GM21447 (cell line): Measurements from ENCODE around the gene SALL4.
"Not testable (repeated sequence)": the region's sequence is repeated elsewhere in the genome, so short reads cannot be mapped to it uniquely, and the experiment has no call there.

Experiments used
- ATAC-seq: cut with Tn5 transposase; IDR thresholded peaks from one replicate; pipeline ENCODE4 v1.9.1; 2021; ENCODE audit not compliant: unreplicated experiment

SALL4 gene

GRCh38 chr20:51803148-51803854, 980 bp upstream of the SALL4 start:
- no peak for ATAC-seq

GRCh38 chr20:51801823-51802123, 548 bp downstream of the SALL4 start:
- ATAC-seq: no peak

GRCh38 chr20:51801122-51801822, 1.0 kb downstream of the SALL4 start:
- ATAC-seq: no peak

- ATAC-seq: no peak
Observed at GRCh38 chr20:51800872-51801121, 1.5 kb downstream of the SALL4 start.

GRCh38 chr20:51800060-51800871, 2.1 kb downstream of the SALL4 start:
- no peak for ATAC-seq

- ATAC-seq: no peak
Observed at GRCh38 chr20:51799401-51799860, 2.9 kb downstream of the SALL4 start.

GRCh38 chr20:51797357-51798025, 4.8 kb downstream of the SALL4 start:
- ATAC-seq: no peak

- ATAC-seq: no peak
Observed at GRCh38 chr20:51796340-51796739, 6.0 kb downstream of the SALL4 start.

- ATAC-seq: no peak
Observed at GRCh38 chr20:51792960-51793359, 9.4 kb downstream of the SALL4 start.

- no peak for ATAC-seq
Observed at GRCh38 chr20:51791626-51792025, 10.7 kb downstream of the SALL4 start.

GRCh38 chr20:51790256-51790655, 12.1 kb downstream of the SALL4 start:
- ATAC-seq: no peak

- no peak for ATAC-seq
Observed at GRCh38 chr20:51789434-51789833, 12.9 kb downstream of the SALL4 start.

- no peak for ATAC-seq
Observed at GRCh38 chr20:51788822-51789221, 13.5 kb downstream of the SALL4 start.

- ATAC-seq: no peak
Observed at GRCh38 chr20:51784299-51784698, 18.0 kb downstream of the SALL4 start.

GRCh38 chr20:51778229-51778759, 24.0 kb downstream of the SALL4 start:
- ATAC-seq: not testable (repeated sequence)

- ATAC-seq: no peak
Observed at GRCh38 chr20:51775241-51775640, 27.1 kb downstream of the SALL4 start.

- no peak for ATAC-seq
Observed at GRCh38 chr20:51772236-51772635, 30.1 kb downstream of the SALL4 start.

GRCh38 chr20:51769976-51770615, 32.2 kb downstream of the SALL4 start:
- no peak for ATAC-seq

- no peak for ATAC-seq
Observed at GRCh38 chr20:51768759-51769517, 33.4 kb downstream of the SALL4 start.
